Glutamatergic neuron (in vitro differentiated cells): ENCODE measurements around the gene NT5DC4. TPM values are rescaled to one million over a fixed set of nuclear protein-coding genes. Genes with fewer than 3 reads are reported as not detected.
"Not testable (repeated sequence)": the region's sequence is repeated elsewhere in the genome, so short reads cannot be mapped to it uniquely, and the experiment has no call there.

ENCODE experiments used
- DNase-seq: peaks from one replicate; pipeline ENCODE4 v3.0.0; 2022
- H3K27ac Mint-ChIP-seq: one replicate; pipeline ENCODE4 v1.8.0; 2020; ENCODE audit warnings: mild to moderate bottlenecking, mixed read lengths, inconsistent platforms; ENCODE audit not compliant: unreplicated experiment
- H3K27me3 Mint-ChIP-seq: one replicate; pipeline ENCODE4 v1.8.0; 2020; ENCODE audit warnings: mild to moderate bottlenecking, moderate library complexity, mixed read lengths, inconsistent platforms; ENCODE audit not compliant: unreplicated experiment
- H3K36me3 Mint-ChIP-seq: one replicate; pipeline ENCODE4 v1.8.0; 2020; ENCODE audit warnings: mild to moderate bottlenecking, mixed read lengths, inconsistent platforms; ENCODE audit not compliant: unreplicated experiment
- H3K4me1 Mint-ChIP-seq: one replicate; pipeline ENCODE4 v1.8.0; 2020; ENCODE audit warnings: mild to moderate bottlenecking, low read depth, mixed read lengths, inconsistent platforms; ENCODE audit not compliant: unreplicated experiment
- H3K4me3 Mint-ChIP-seq: one replicate; pipeline ENCODE4 v1.8.0; 2020; ENCODE audit warnings: mild to moderate bottlenecking, mixed read lengths, inconsistent platforms; ENCODE audit not compliant: unreplicated experiment
- H3K9me3 Mint-ChIP-seq: one replicate; pipeline ENCODE4 v1.8.0; 2020; ENCODE audit warnings: mild to moderate bottlenecking, moderate library complexity, mixed read lengths, inconsistent platforms; ENCODE audit not compliant: unreplicated experiment
- CTCF ChIP-seq: fragments of 200-600 bp; sonication (generic); IDR thresholded peaks from one replicate; pipeline ENCODE4 v1.5.0; 2021; ENCODE audit not compliant: partially characterized antibody, unreplicated experiment
- total RNA-seq: library from RNA; stranded (reverse); fragmentation: NEBNext Ultra II Directional; extraction: Animal tissue kit (Norgen Biotek cat#: 25700); gene quantifications from one replicate; pipeline ENCODE4 v1.2.1, GENCODE V29; 2021; ENCODE audit not compliant: unreplicated experiment

Gene NT5DC4
- total RNA-seq, 1 donor from 2014 or later: not detected

- H3K4me3 Mint-ChIP-seq: no peak overlapping the region
- peaks cover 5% of the 10 kb centered on the region for H3K36me3 Mint-ChIP-seq
- DNase-seq: no peak
- peaks cover 3% of the 10 kb centered on the region for H3K27me3 Mint-ChIP-seq
- peaks cover 1% of the 10 kb centered on the region for H3K9me3 Mint-ChIP-seq
- TF ChIP-seq CTCF: no peak
- peaks cover 7% of the 10 kb centered on the region for H3K4me1 Mint-ChIP-seq
- no peak overlapping the region for H3K27ac Mint-ChIP-seq
Measured at GRCh38 chr2:112714836-112715631, 5.8 kb upstream of the NT5DC4 start.

GRCh38 chr2:112716094-112716493, 4.7 kb upstream of the NT5DC4 start:
- H3K27me3 Mint-ChIP-seq: not testable (repeated sequence)

GRCh38 chr2:112716826-112717352, 3.9 kb upstream of the NT5DC4 start:
- H3K36me3 Mint-ChIP-seq, DNase-seq, H3K4me3 Mint-ChIP-seq, H3K4me1 Mint-ChIP-seq, H3K27me3 Mint-ChIP-seq, H3K27ac Mint-ChIP-seq, H3K9me3 Mint-ChIP-seq: not testable (repeated sequence)

More at GRCh38 chr2:112716094-112716493, 4.7 kb upstream of the NT5DC4 start:
- not testable (repeated sequence) for H3K9me3 Mint-ChIP-seq, H3K36me3 Mint-ChIP-seq, DNase-seq, H3K27ac Mint-ChIP-seq, H3K4me3 Mint-ChIP-seq, H3K4me1 Mint-ChIP-seq

- Mint-ChIP-seq H3K4me1 (no peaks in the 10 kb centered on the region), H3K27ac (no peak overlapping the region), H3K9me3 (peaks cover 1% of the 10 kb centered on the region), H3K4me3 (no peak overlapping the region), H3K36me3 (peaks cover 5% of the 10 kb centered on the region), H3K27me3 (no peaks in the 10 kb centered on the region)
- TF ChIP-seq CTCF: no peak
- DNase-seq: no peak
Measured at GRCh38 chr2:112718863-112719370, 1.9 kb upstream of the NT5DC4 start.

GRCh38 chr2:112721819-112722522, 1.2 kb downstream of the NT5DC4 start:
- Mint-ChIP-seq H3K27ac (no peak overlapping the region), H3K36me3 (peaks cover 5% of the 10 kb centered on the region), H3K27me3 (peaks cover 2% of the 10 kb centered on the region), H3K4me3 (no peak overlapping the region), H3K4me1 (no peaks in the 10 kb centered on the region), H3K9me3 (peaks cover 1% of the 10 kb centered on the region)
- DNase-seq: no peak
- no peak for TF ChIP-seq CTCF
